ENCODE data around the gene HUS1.

HUS1 gene

GRCh38 chr7:48017674-48018073 is 38.3 kb upstream of the HUS1 start:
- no peak overlapping the region for H3K4me2 ChIP-seq (ENCODE audit: low read depth, low read length)
- no peaks in the 10 kb centered on the region for H3K9me2 ChIP-seq (replicated peaks; ENCODE audit: insufficient read depth, low read length)
- DNase-seq, result no peak
- H3K27me3 ChIP-seq (replicated peaks; ENCODE audit: insufficient read depth, low read length), result no peaks in the 10 kb centered on the region
- H4K20me1 ChIP-seq (ENCODE audit: insufficient read depth, low read length), result no peaks in the 10 kb centered on the region
- H3K36me3 ChIP-seq (replicated peaks; ENCODE audit: insufficient read depth, low read length), result no peaks in the 10 kb centered on the region
- TF ChIP-seq CTCF (IDR thresholded peaks at IDR 0.05; ENCODE audit: low read length), result no peak
- no peak for TF ChIP-seq EZH2phosphoT487 (IDR thresholded peaks at IDR 0.05; ENCODE audit: low read length)
- no peak for TF ChIP-seq EZH2 (optimal IDR thresholded peaks at IDR 0.05; ENCODE audit: low read depth, low read length)
- no peak overlapping the region for H2AFZ ChIP-seq (ENCODE audit: low read length)
- no peak overlapping the region for H3K27ac ChIP-seq (ENCODE audit: low read length)
- H3K9me3 ChIP-seq (replicated peaks; ENCODE audit: insufficient read depth, low read length), result no peaks in the 10 kb centered on the region
- no peaks in the 10 kb centered on the region for H3K79me2 ChIP-seq (ENCODE audit: low read length)
- no peak overlapping the region for H3K4me3 ChIP-seq (ENCODE audit: low read length)
- H3F3A ChIP-seq (ENCODE audit: insufficient read depth, low read length), result no peaks in the 10 kb centered on the region
- H3K4me1 ChIP-seq (ENCODE audit: low read length), result no peaks in the 10 kb centered on the region
- no peak overlapping the region for H3K9ac ChIP-seq (ENCODE audit: low read length)

GRCh38 chr7:48016641-48017040 is 37.2 kb upstream of the HUS1 start:
- H3K27me3 ChIP-seq (replicated peaks; ENCODE audit: insufficient read depth, low read length), result no peaks in the 10 kb centered on the region
- no peaks in the 10 kb centered on the region for H3K9me3 ChIP-seq (replicated peaks; ENCODE audit: insufficient read depth, low read length)
- no peak for DNase-seq
- H3K79me2 ChIP-seq (ENCODE audit: low read length), result no peaks in the 10 kb centered on the region
- no peaks in the 10 kb centered on the region for H3K9me2 ChIP-seq (replicated peaks; ENCODE audit: insufficient read depth, low read length)
- TF ChIP-seq EZH2 (optimal IDR thresholded peaks at IDR 0.05; ENCODE audit: low read depth, low read length) (no peak), CTCF (IDR thresholded peaks at IDR 0.05; ENCODE audit: low read length) (no peak), EZH2phosphoT487 (IDR thresholded peaks at IDR 0.05; ENCODE audit: low read length) (no peak)
- no peak overlapping the region for H2AFZ ChIP-seq (ENCODE audit: low read length)
- no peak overlapping the region for H3K9ac ChIP-seq (ENCODE audit: low read length)
- H3K4me1 ChIP-seq (ENCODE audit: low read length), result no peaks in the 10 kb centered on the region
- no peak overlapping the region for H3K27ac ChIP-seq (ENCODE audit: low read length)
- H3K4me2 ChIP-seq (ENCODE audit: low read depth, low read length), result no peak overlapping the region
- no peak overlapping the region for H3K4me3 ChIP-seq (ENCODE audit: low read length)
- H3F3A ChIP-seq (ENCODE audit: insufficient read depth, low read length), result no peaks in the 10 kb centered on the region
- H4K20me1 ChIP-seq (ENCODE audit: insufficient read depth, low read length), result no peaks in the 10 kb centered on the region
- no peaks in the 10 kb centered on the region for H3K36me3 ChIP-seq (replicated peaks; ENCODE audit: insufficient read depth, low read length)

GRCh38 chr7:48011951-48012350 is 32.5 kb upstream of the HUS1 start:
- Histone ChIP-seq H3K4me2 (ENCODE audit: low read depth, low read length) (no peak overlapping the region), H3K9me2 (replicated peaks; ENCODE audit: insufficient read depth, low read length) (no peaks in the 10 kb centered on the region), H3K27ac (ENCODE audit: low read length) (no peak overlapping the region), H3K79me2 (ENCODE audit: low read length) (no peaks in the 10 kb centered on the region), H4K20me1 (ENCODE audit: insufficient read depth, low read length) (no peaks in the 10 kb centered on the region), H3K9me3 (replicated peaks; ENCODE audit: insufficient read depth, low read length) (no peaks in the 10 kb centered on the region), H3K4me1 (ENCODE audit: low read length) (no peaks in the 10 kb centered on the region), H3F3A (ENCODE audit: insufficient read depth, low read length) (no peaks in the 10 kb centered on the region), H3K4me3 (ENCODE audit: low read length) (no peak overlapping the region), H3K9ac (ENCODE audit: low read length) (no peak overlapping the region), H3K36me3 (replicated peaks; ENCODE audit: insufficient read depth, low read length) (no peaks in the 10 kb centered on the region), H2AFZ (ENCODE audit: low read length) (no peak overlapping the region), H3K27me3 (replicated peaks; ENCODE audit: insufficient read depth, low read length) (no peaks in the 10 kb centered on the region)
- TF ChIP-seq EZH2phosphoT487 (IDR thresholded peaks at IDR 0.05; ENCODE audit: low read length) (no peak), CTCF (IDR thresholded peaks at IDR 0.05; ENCODE audit: low read length) (no peak), EZH2 (optimal IDR thresholded peaks at IDR 0.05; ENCODE audit: low read depth, low read length) (no peak)
- no peak for DNase-seq
